Esophagus squamous epithelium (tissue), 4 donors: ENCODE measurements around the gene TWIST2.

Experiments
- POLR2A ChIP-seq, 4 donors: fragments of 450-650 bp; IDR thresholded peaks; one replicate each; pipeline ENCODE4 v1.6.1; 2017; ENCODE audit warnings: antibody characterized with exemption in 4 of 4, mild to moderate bottlenecking in 4 of 4, moderate library complexity in 3 of 4
- TF ChIP-seq, protein P1 (sequence below), 6 experiments: fragments of 450-650 bp in 4 of 6; fragments of 200-600 bp in 2 of 6; sonication (generic) in 2 of 6; IDR thresholded peaks; one replicate each; pipeline ENCODE4 v1.5.1; 2016 to 2019; ENCODE audit warnings: antibody characterized with exemption in 6 of 6, mild to moderate bottlenecking in 4 of 6, moderate library complexity in 4 of 6

DNA sequence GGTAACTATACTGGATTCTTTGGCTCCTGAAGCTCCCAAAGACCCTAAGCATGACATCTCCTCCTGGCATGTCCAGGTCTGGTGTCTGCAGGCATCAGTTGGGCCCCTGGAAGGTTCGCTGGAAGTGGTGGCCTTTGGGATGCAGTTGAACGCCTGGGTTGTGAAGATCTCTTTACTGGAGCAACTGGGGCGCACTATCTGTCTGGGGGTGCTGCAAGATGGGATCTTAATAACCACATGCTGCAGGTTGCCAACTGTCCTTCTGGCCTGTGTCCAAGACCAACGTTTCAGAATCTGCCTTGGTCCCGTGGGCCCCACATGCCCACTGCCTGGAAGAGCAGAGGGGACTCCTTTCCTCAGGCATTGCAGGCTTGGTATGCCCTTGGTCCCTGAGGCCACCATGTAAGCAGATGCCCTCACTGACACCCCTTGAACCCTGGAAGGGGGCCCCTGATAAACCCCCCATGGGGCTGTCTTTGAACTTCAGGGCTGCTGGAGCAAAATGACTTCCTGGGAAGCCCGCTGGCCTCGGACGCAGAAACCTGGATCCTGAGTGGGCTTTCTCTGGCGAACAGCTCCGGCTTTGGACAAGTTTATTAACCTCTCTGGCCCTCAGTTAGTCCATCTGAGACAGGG, 101.9 kb downstream of the TWIST2 start:
- TF ChIP-seq, protein P1, sequence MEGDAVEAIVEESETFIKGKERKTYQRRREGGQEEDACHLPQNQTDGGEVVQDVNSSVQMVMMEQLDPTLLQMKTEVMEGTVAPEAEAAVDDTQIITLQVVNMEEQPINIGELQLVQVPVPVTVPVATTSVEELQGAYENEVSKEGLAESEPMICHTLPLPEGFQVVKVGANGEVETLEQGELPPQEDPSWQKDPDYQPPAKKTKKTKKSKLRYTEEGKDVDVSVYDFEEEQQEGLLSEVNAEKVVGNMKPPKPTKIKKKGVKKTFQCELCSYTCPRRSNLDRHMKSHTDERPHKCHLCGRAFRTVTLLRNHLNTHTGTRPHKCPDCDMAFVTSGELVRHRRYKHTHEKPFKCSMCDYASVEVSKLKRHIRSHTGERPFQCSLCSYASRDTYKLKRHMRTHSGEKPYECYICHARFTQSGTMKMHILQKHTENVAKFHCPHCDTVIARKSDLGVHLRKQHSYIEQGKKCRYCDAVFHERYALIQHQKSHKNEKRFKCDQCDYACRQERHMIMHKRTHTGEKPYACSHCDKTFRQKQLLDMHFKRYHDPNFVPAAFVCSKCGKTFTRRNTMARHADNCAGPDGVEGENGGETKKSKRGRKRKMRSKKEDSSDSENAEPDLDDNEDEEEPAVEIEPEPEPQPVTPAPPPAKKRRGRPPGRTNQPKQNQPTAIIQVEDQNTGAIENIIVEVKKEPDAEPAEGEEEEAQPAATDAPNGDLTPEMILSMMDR (IDR thresholded peaks at IDR 0.05) = no peak
- TF ChIP-seq POLR2A (IDR thresholded peaks at IDR 0.05) = no peak
